DOHH2 (cell line): Measurements from ENCODE around the gene MYO1F.

ENCODE experiments used
- H3F3A ChIP-seq: fragments of 200-600 bp; sonication (generic), shearing (Covaris generic); 2 replicates; pipeline ENCODE4 v1.6.0; 2016; ENCODE audit warnings: antibody characterized with exemption, mild to moderate bottlenecking; ENCODE audit not compliant: control insufficient read depth, insufficient read depth
- H3K27ac ChIP-seq: fragments of 200-600 bp; sonication (generic); 2 replicates; pipeline ENCODE4 v1.5.1; 2014; ENCODE audit warnings: low read depth, mild to moderate bottlenecking, low read length, moderate library complexity
- H3K27me3 ChIP-seq: fragments of 200-600 bp; sonication (generic); 2 replicates; pipeline ENCODE4 v1.6.1; 2014; ENCODE audit warnings: mild to moderate bottlenecking, low read length, mixed read lengths; ENCODE audit not compliant: control insufficient read depth
- H3K36me3 ChIP-seq: fragments of 200-600 bp; sonication (generic); 2 replicates; pipeline ENCODE4 v1.6.1; 2014; ENCODE audit warnings: mild to moderate bottlenecking, low read length, moderate library complexity, mixed read lengths; ENCODE audit not compliant: control insufficient read depth
- H3K4me1 ChIP-seq: fragments of 200-600 bp; sonication (generic); 2 replicates; pipeline ENCODE4 v1.6.1; 2014; ENCODE audit warnings: mild to moderate bottlenecking, low read length, mixed read lengths; ENCODE audit not compliant: control insufficient read depth
- H3K4me2 ChIP-seq: fragments of 200-600 bp; sonication (generic); 2 replicates; pipeline ENCODE4 v1.6.0; 2014; ENCODE audit warnings: mild to moderate bottlenecking, low read length, moderate library complexity
- H3K4me3 ChIP-seq: fragments of 200-600 bp; sonication (generic); 2 replicates; pipeline ENCODE4 v1.5.1; 2014; ENCODE audit warnings: mild to moderate bottlenecking, low read length, mixed read lengths
- H3K79me2 ChIP-seq: fragments of 200-600 bp; sonication (generic); 2 replicates; pipeline ENCODE4 v1.6.1; 2014; ENCODE audit warnings: mild to moderate bottlenecking, low read length, mixed read lengths; ENCODE audit not compliant: control insufficient read depth
- H3K9me2 ChIP-seq: fragments of 200-600 bp; sonication (generic); replicated peaks from 2 replicates; pipeline ENCODE4 v1.6.1; 2014; ENCODE audit warnings: mild to moderate bottlenecking, low read length, mixed read lengths; ENCODE audit not compliant: control insufficient read depth
- H3K9me3 ChIP-seq: fragments of 200-600 bp; sonication (generic); 2 replicates; pipeline ENCODE4 v1.6.1; 2014; ENCODE audit warnings: antibody characterized with exemption, low read length, mixed read lengths; ENCODE audit not compliant: control insufficient read depth, insufficient read depth
- H4K20me1 ChIP-seq: fragments of 200-600 bp; sonication (generic); 2 replicates; pipeline ENCODE4 v1.6.0; 2014; ENCODE audit warnings: low read depth, mild to moderate bottlenecking, antibody characterized with exemption, low read length, moderate library complexity; ENCODE audit not compliant: control insufficient read depth, insufficient read depth
- CTCF ChIP-seq: fragments of 200-600 bp; sonication (generic); IDR thresholded peaks from one replicate; pipeline ENCODE4 v1.5.1; 2014; ENCODE audit warnings: antibody characterized with exemption, mild to moderate bottlenecking, low read depth, low read length; ENCODE audit not compliant: poor library complexity, severe bottlenecking
- EZH2phosphoT487 ChIP-seq: fragments of 200-600 bp; sonication (generic); IDR thresholded peaks from 2 replicates; pipeline ENCODE4 v1.6.1; 2017; ENCODE audit warnings: borderline replicate concordance, mild to moderate bottlenecking, antibody characterized with exemption, low read length, moderate library complexity, mixed read lengths

MYO1F gene

GRCh38 chr19:8580710-8581281 is 3.6 kb upstream of the MYO1F start:
- no peaks in the 10 kb centered on the region for H3F3A ChIP-seq
- peak overlapping the region; percentile 41; the same call in 1 of the 2 replicates for H3K4me2 ChIP-seq
- no peaks in the 10 kb centered on the region for H3K36me3 ChIP-seq

GRCh38 chr19:8578642-8579265 is 1.5 kb upstream of the MYO1F start:
- Histone ChIP-seq H3K36me3 (no peaks in the 10 kb centered on the region), H3K9me2 (no peaks in the 10 kb centered on the region), H4K20me1 (no peaks in the 10 kb centered on the region), H3K9me3 (no peaks in the 10 kb centered on the region), H3K4me1 (peaks cover 13% of the 10 kb centered on the region), H3F3A (no peaks in the 10 kb centered on the region), H3K4me3 (no peak overlapping the region), H3K79me2 (no peaks in the 10 kb centered on the region), H3K27me3 (peaks cover 9% of the 10 kb centered on the region), H3K4me2 (no peak overlapping the region), H3K27ac (no peak overlapping the region)
- TF ChIP-seq CTCF (peak; percentile 92), EZH2phosphoT487 (peak; percentile 62; the same call in 1 of the 2 replicates)

More at GRCh38 chr19:8580710-8581281, 3.6 kb upstream of the MYO1F start:
- Histone ChIP-seq H3K79me2 (no peaks in the 10 kb centered on the region), H3K27ac (no peak overlapping the region), H3K4me1 (peaks cover 13% of the 10 kb centered on the region), H3K9me3 (no peaks in the 10 kb centered on the region), H3K27me3 (peaks cover 9% of the 10 kb centered on the region), H4K20me1 (no peaks in the 10 kb centered on the region), H3K4me3 (no peak overlapping the region), H3K9me2 (no peaks in the 10 kb centered on the region)
- TF ChIP-seq EZH2phosphoT487, result no peak
- TF ChIP-seq CTCF, result peak; percentile 98

- TF ChIP-seq EZH2phosphoT487 (no peak), CTCF (no peak)
- Histone ChIP-seq H3K27ac (no peak overlapping the region), H3K27me3 (peaks cover 9% of the 10 kb centered on the region), H3K4me1 (peaks cover 13% of the 10 kb centered on the region), H3K79me2 (no peaks in the 10 kb centered on the region), H3K9me2 (no peaks in the 10 kb centered on the region), H4K20me1 (no peaks in the 10 kb centered on the region), H3K9me3 (no peaks in the 10 kb centered on the region), H3K36me3 (no peaks in the 10 kb centered on the region), H3K4me2 (no peak overlapping the region; the same call in 1 of the 2 replicates), H3K4me3 (no peak overlapping the region), H3F3A (no peaks in the 10 kb centered on the region)
Observed at GRCh38 chr19:8577741-8578140, 499 bp upstream of the MYO1F start.
